HG02678 (cell line): Measurements from ENCODE around the gene FAU.
A peak's percentile ranks its signal among the peaks of the same experiment; 100 is the strongest.

Experiments used
- ATAC-seq: cut with Tn5 transposase; IDR thresholded peaks from one replicate; pipeline ENCODE4 v1.9.1; 2021; ENCODE audit warnings: mild to moderate bottlenecking, moderate library complexity; ENCODE audit not compliant: unreplicated experiment

Gene FAU

GRCh38 chr11:65109231-65110198, 12.4 kb downstream of the FAU start:
- ATAC-seq: no peak

- ATAC-seq: no peak
These were observed 13.3 kb downstream of the FAU start for GRCh38 chr11:65108469-65109123.

- no peak for ATAC-seq
These were observed 14.0 kb downstream of the FAU start for GRCh38 chr11:65107751-65108468.

GRCh38 chr11:65107078-65107477, 14.9 kb downstream of the FAU start:
- ATAC-seq: no peak

- no peak for ATAC-seq
These were observed 17.3 kb downstream of the FAU start for GRCh38 chr11:65104628-65105027.

GRCh38 chr11:65103476-65103875, 18.5 kb downstream of the FAU start:
- no peak for ATAC-seq

- no peak for ATAC-seq
These were observed 19.5 kb downstream of the FAU start for GRCh38 chr11:65102142-65103095.

GRCh38 chr11:65100674-65101350, 21.1 kb downstream of the FAU start:
- ATAC-seq: no peak

- ATAC-seq: no peak
These were observed 25.0 kb downstream of the FAU start for GRCh38 chr11:65096926-65097325.

GRCh38 chr11:65095974-65096806, 25.7 kb downstream of the FAU start, which contains the start of gene VPS51:
TSS of gene VPS51 (plus strand) at chr11:65096214. CDS start at chr11:65096251, 37 bp downstream.
- ATAC-seq: peak; percentile 74

GRCh38 chr11:65095427-65095826, 26.5 kb downstream of the FAU start:
- ATAC-seq: no peak

GRCh38 chr11:65090628-65091027, 31.3 kb downstream of the FAU start:
- ATAC-seq: no peak

GRCh38 chr11:65089621-65090020, 32.3 kb downstream of the FAU start:
- no peak for ATAC-seq

GRCh38 chr11:65087827-65088226, 34.1 kb downstream of the FAU start:
- no peak for ATAC-seq

GRCh38 chr11:65087216-65087615, 34.7 kb downstream of the FAU start:
- ATAC-seq: no peak

GRCh38 chr11:65086809-65087208, 35.1 kb downstream of the FAU start:
- ATAC-seq: no peak

GRCh38 chr11:65085446-65085845, 36.5 kb downstream of the FAU start:
- ATAC-seq: no peak

GRCh38 chr11:65084598-65085375, 37.1 kb downstream of the FAU start:
- ATAC-seq: no peak
